ENCODE data around the gene ELL3.

- TF ChIP-seq CTCF (IDR thresholded peaks at IDR 0.05 in 4 of 5, conservative IDR thresholded peaks at IDR 0.05 in 1 of 5) (no peak), POLR2A (IDR thresholded peaks at IDR 0.05) (no peak)
These were observed 49.3 kb upstream of the ELL3 start for GRCh38 chr15:43826029-43826507.
